Sigmoid colon (tissue), 7 donors: ENCODE results near the gene SUSD1. TPM values are rescaled to one million over a fixed set of nuclear protein-coding genes. Genes with fewer than 3 reads are reported as not detected.
A peak's percentile ranks its signal among the peaks of the same experiment; 100 is the strongest.

Source experiments
- DNase-seq: peaks from one replicate; pipeline ENCODE4 v3.0.0-alpha.2; 2019
- H3K27ac ChIP-seq, 4 donors: fragments of 200-600 bp; sonication (generic); one replicate each; pipeline ENCODE4 v1.5.1; 2016 to 2019; ENCODE audit warnings: mild to moderate bottlenecking in 1 of 4
- H3K27me3 ChIP-seq, 3 donors: fragments of 200-600 bp; sonication (generic); one replicate each; pipeline ENCODE4 v1.5.1; 2019; ENCODE audit warnings: mild to moderate bottlenecking in 1 of 3
- H3K36me3 ChIP-seq, 4 donors: fragments of 200-600 bp; sonication (generic); one replicate each; pipeline ENCODE4 v1.5.1; 2016 to 2019
- H3K4me1 ChIP-seq, 4 donors: fragments of 200-600 bp; sonication (generic); one replicate each; pipeline ENCODE4 v1.5.1; 2017 to 2019
- H3K4me3 ChIP-seq, 4 donors: fragments of 200-600 bp; sonication (generic); one replicate each; pipeline ENCODE4 v1.5.1; 2017 to 2019; ENCODE audit warnings: mild to moderate bottlenecking in 2 of 4, moderate library complexity in 1 of 4
- H3K9me3 ChIP-seq, 4 donors: fragments of 200-600 bp in 3 of 4; sonication (generic) in 3 of 4; one replicate each; pipeline versions ENCODE4 v1.5.1 to v1.6.1; 2013 to 2019
- CTCF ChIP-seq, 4 experiments: fragments of 450-650 bp in 3 of 4; fragments of 200-600 bp in 1 of 4; IDR thresholded peaks; one replicate each; pipeline ENCODE4 v1.5.1; 2016 to 2019; ENCODE audit warnings: antibody characterized with exemption in 4 of 4, mild to moderate bottlenecking in 3 of 4, moderate library complexity in 2 of 4
- EP300 ChIP-seq, 4 donors: sonication (generic); formaldehyde crosslinking; IDR thresholded peaks; one replicate each; pipeline ENCODE4 v1.6.1; 2017; ENCODE audit warnings: antibody characterized with exemption in 4 of 4
- POLR2A ChIP-seq, 2 donors: fragments of 450-650 bp; IDR thresholded peaks; one replicate each; pipeline ENCODE4 v1.6.1; 2016; ENCODE audit warnings: antibody characterized with exemption in 2 of 2, mild to moderate bottlenecking in 2 of 2, moderate library complexity in 2 of 2
- POLR2AphosphoS5 ChIP-seq, 4 donors: sonication (generic); formaldehyde crosslinking; IDR thresholded peaks; one replicate each; pipeline ENCODE4 v1.6.1; 2017; ENCODE audit warnings: antibody characterized with exemption in 4 of 4
- WGBS, 2 donors: extraction: QIAGEN DNeasy Blood & Tissue Kit; methylation state at CpG; one replicate each; pipeline ENCODE4 v1.1.7; 2013; 5-methylcytosine and 5-hydroxymethylcytosine counted together
- intact Hi-C: fragments of 100-400 bp; cut with DNase I; formaldehyde crosslinking; loops from one replicate; pipeline ENCODE4 v1.15.1; 2023
- polyA plus RNA-seq, 3 donors: library from polyadenylated mRNA; stranded (reverse); fragments of 200-250 nt; gene quantifications; one replicate each; pipeline ENCODE4 v1.2.3, GENCODE V29; 2013
- total RNA-seq, 4 donors: library from RNA; depleted of rRNA; stranded (reverse); fragments of >200 nt; gene quantifications; one replicate each; pipeline ENCODE4 v1.1.0, GENCODE V29; 2016
- donor health status: healthy with polysubstance abuse.
- donor health status: Bipolar disorder and iron deficiency.
- donor health status: healthy.

SUSD1 gene
- total and polyA plus RNA-seq, 7 donors: 1.8 to 10.7 (median 4.7) TPM

GRCh38 chr9:112061152-112061740 lies 113.9 kb downstream of the SUSD1 start:
- intact Hi-C loops: no loop called here
- Histone ChIP-seq H3K27ac (peak overlapping the region; percentile 54 to 81 (median 74)), H3K4me3 (no peak overlapping the region), H3K9me3 (no peaks in the 10 kb centered on the region), H3K27me3 (no peaks in the 10 kb centered on the region), H3K4me1 (peaks cover 0 to 52% (median 37%) of the 10 kb centered on the region in 4 donors), H3K36me3 (no peaks in the 10 kb centered on the region)
- DNase-seq: peak; percentile 80
- peak in 1 of 4 donors; percentile 74 for TF ChIP-seq EP300 (IDR thresholded peaks at IDR 0.05)
- TF ChIP-seq POLR2A (IDR thresholded peaks at IDR 0.05): no peak
- TF ChIP-seq POLR2AphosphoS5 (IDR thresholded peaks at IDR 0.05): peak in 2 of 4 donors; percentile 40 to 87
- TF ChIP-seq CTCF (IDR thresholded peaks at IDR 0.05): no peak
- WGBS, 2 donors: 3 to 4% methylated on average over 3 of the region's 3 CpGs

GRCh38 chr9:112059966-112060320 lies 115.2 kb downstream of the SUSD1 start:
- peaks cover 0 to 45% (median 35%) of the 10 kb centered on the region in 4 donors for H3K4me1 ChIP-seq
- 67 to 70% methylated on average over 3 of the region's 3 CpGs for WGBS, 2 donors
- no peak overlapping the region for H3K4me3 ChIP-seq
- intact Hi-C loops: no loop called here
- TF ChIP-seq EP300 (IDR thresholded peaks at IDR 0.05) (no peak), CTCF (IDR thresholded peaks at IDR 0.05) (no peak), POLR2AphosphoS5 (IDR thresholded peaks at IDR 0.05) (no peak), POLR2A (IDR thresholded peaks at IDR 0.05) (no peak)
- no peaks in the 10 kb centered on the region for H3K27me3 ChIP-seq
- no peaks in the 10 kb centered on the region for H3K36me3 ChIP-seq
- peak overlapping the region; percentile 46 to 81 (median 74) for H3K27ac ChIP-seq
- DNase-seq: no peak
- no peaks in the 10 kb centered on the region for H3K9me3 ChIP-seq

GRCh38 chr9:112059145-112059965 lies 115.7 kb downstream of the SUSD1 start:
- WGBS, 2 donors: 34 to 65% methylated on average over 13 of the region's 13 CpGs
- no peaks in the 10 kb centered on the region for H3K27me3 ChIP-seq
- TF ChIP-seq EP300 (IDR thresholded peaks at IDR 0.05): peak in 1 of 4 donors; percentile 10
- peak in 3 of 4 donors; percentile 6 to 69 (median 39) for TF ChIP-seq POLR2AphosphoS5 (IDR thresholded peaks at IDR 0.05)
- no peak for TF ChIP-seq CTCF (IDR thresholded peaks at IDR 0.05)
- no peak for TF ChIP-seq POLR2A (IDR thresholded peaks at IDR 0.05)
- H3K4me1 ChIP-seq: peaks cover 0 to 45% (median 35%) of the 10 kb centered on the region in 4 donors
- H3K27ac ChIP-seq: peak overlapping the region; percentile 46 to 81 (median 74)
- H3K4me3 ChIP-seq: no peak overlapping the region
- intact Hi-C loops: no loop called here
- DNase-seq: no peak
- H3K36me3 ChIP-seq: no peaks in the 10 kb centered on the region
- no peaks in the 10 kb centered on the region for H3K9me3 ChIP-seq

- H3K9me3 ChIP-seq: no peaks in the 10 kb centered on the region
- no peak overlapping the region for H3K27ac ChIP-seq
- DNase-seq: no peak
- no peak overlapping the region for H3K4me3 ChIP-seq
- no peaks in the 10 kb centered on the region for H3K27me3 ChIP-seq
- intact Hi-C loops: no loop called here
- WGBS, 2 donors: 75 to 81% methylated on average over 2 of the region's 2 CpGs
- TF ChIP-seq EP300 (IDR thresholded peaks at IDR 0.05) (no peak), POLR2AphosphoS5 (IDR thresholded peaks at IDR 0.05) (no peak), CTCF (IDR thresholded peaks at IDR 0.05) (no peak), POLR2A (IDR thresholded peaks at IDR 0.05) (no peak)
- H3K4me1 ChIP-seq: peaks cover 0 to 44% (median 35%) of the 10 kb centered on the region in 4 donors
- no peaks in the 10 kb centered on the region for H3K36me3 ChIP-seq
Measured at GRCh38 chr9:112056996-112057395, 118.1 kb downstream of the SUSD1 start.
